ENCODE measurements around the gene TCP11L2. TPM values are rescaled to one million over a fixed set of nuclear protein-coding genes. Genes with fewer than 3 reads are reported as not detected.

Gene TCP11L2
- total RNA-seq, 2 experiments from 2014 or later = 20.9 to 21.0 TPM

DNA sequence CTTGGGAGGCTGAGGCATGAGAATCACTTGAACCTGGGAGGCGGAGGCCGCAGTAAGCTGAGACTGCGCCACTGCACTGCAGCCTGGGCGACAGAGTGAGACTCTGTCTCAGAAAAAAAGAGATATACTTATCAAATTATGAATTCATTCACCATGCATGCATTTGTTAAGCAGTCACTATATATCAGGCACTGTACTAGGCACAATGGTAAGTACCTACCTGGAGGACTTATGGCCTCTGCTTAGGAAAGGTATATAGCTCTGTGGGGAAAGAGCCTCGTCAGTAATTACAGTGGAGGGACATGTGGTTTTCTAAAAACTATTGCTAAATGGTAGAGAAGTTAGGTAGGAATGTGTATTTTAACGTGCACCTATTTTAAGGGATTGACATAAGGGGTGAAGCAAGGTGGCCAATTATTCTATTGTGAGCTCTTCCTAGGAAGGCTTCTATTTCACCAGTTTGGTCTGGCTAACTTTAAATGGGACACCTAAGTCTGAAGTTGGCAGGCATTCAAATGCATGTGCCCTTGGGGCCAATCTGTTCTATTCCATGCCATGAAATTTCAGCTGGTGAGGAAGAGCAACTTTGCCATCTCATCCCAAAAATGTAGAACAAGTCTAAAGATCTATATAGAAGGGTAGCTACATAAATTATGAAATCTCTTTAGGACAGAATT is 15.0 kb downstream of the TCP11L2 start:
- ChIA-PET POLR2A (no interaction called here), CTCF (interaction anchor here (0.7 kb wide), 1 partner anchor 11 kb away, joined by 3 read pairs; no protein-coding TSS in a partner anchor)
- Mint-ChIP-seq H3K4me1 (no peaks in the 10 kb centered on the region), H3K9me3 (no peaks in the 10 kb centered on the region), H3K4me3 (no peak overlapping the region), H3K27ac (no peak overlapping the region), H3K36me3 (ENCODE audit: low read depth) (peaks cover 27% of the 10 kb centered on the region), H3K27me3 (no peaks in the 10 kb centered on the region)
- no peak for DNase-seq

DNA sequence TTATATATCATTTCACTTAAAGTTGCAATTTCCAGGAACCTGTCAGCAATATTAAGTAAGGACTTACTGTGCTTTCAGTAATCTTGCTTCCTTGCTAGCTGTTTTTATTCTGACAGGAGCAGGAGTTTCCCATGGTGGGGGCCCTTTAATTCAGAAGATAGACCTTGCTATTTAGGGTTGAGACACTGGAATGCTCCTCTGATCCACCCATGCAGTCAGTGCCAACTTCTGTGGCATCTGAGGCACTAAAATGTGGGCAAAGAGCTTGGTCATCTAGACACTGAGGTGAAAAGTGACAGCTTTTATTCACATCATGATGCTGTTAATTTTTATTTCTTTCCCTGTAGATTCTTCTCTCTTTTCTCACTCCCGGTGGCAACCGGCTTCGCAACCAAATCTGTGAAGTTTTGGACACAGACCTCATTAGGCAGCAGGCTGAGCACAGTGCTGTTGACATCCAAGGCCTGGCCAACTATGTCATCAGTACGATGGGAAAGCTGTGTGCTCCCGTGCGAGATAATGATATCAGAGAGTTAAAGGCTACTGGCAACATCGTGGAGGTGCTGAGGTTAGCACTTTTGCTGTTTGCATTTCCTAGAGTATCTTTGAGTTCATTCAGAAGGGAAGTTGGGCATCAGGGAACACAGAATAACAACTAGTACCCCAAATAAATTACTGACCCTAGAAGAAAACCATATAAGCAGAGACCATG is 18.8 kb downstream of the TCP11L2 start:
- Mint-ChIP-seq H3K4me3 (no peak overlapping the region), H3K9me3 (no peaks in the 10 kb centered on the region), H3K27me3 (no peaks in the 10 kb centered on the region), H3K36me3 (ENCODE audit: low read depth) (peaks cover 35% of the 10 kb centered on the region), H3K27ac (no peak overlapping the region), H3K4me1 (no peaks in the 10 kb centered on the region)
- POLR2A ChIA-PET = no interaction called here
- CTCF ChIA-PET = no interaction called here
- no peak for DNase-seq

DNA sequence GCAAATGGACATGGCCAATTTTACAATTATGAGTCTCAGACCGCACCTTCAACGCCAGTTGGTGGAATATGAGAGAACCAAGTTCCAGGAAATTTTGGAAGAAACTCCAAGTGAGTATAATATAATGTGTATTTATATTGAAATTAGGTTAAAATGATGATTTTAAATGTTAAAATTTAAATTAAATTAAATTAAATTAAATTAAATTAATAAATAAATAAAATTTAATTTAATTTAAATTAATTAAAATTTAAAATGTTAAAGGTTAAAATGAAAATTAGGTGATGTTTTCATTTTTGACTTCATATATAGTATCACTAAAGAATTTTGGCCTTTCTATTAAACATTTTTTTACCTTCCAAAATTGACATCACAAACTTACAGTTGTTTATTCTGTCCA is 21.0 kb downstream of the TCP11L2 start:
- DNase-seq = no peak
- Mint-ChIP-seq H3K27ac (no peak overlapping the region), H3K4me1 (no peaks in the 10 kb centered on the region), H3K27me3 (no peaks in the 10 kb centered on the region), H3K4me3 (no peak overlapping the region), H3K9me3 (no peaks in the 10 kb centered on the region), H3K36me3 (ENCODE audit: low read depth) (peaks cover 32% of the 10 kb centered on the region)
- ChIA-PET POLR2A (interaction anchor here (0.5 kb wide), 1 partner anchor 9 kb away, joined by 3 read pairs; no protein-coding TSS in a partner anchor), CTCF (no interaction called here)

DNA sequence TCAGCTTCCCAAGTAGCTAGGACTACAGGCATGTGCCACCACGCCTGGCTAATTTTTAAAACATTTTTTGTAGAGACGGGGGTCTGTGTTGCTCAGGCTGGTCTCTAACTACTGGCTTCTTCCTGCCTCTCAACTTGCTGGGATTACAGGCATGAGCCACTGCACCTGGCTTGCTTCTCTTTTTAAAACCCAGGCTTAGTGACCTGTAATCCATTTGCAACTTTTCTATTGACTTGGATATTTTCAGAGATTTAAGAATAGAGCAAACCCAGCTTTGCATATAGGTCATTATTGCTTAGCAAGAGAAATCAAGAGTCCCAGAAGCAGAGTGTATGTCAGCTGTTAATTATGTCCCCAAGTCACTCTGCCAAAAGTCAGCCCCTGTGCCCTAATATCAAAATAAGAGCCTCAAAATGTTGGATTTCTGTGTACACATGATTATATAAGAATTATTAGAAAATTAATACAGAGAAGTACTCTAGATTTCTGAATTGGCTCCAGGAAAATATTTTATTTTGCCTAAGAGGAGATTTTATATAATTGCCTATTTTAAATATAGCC is 24.9 kb downstream of the TCP11L2 start:
- H3K27me3 Mint-ChIP-seq = no peaks in the 10 kb centered on the region
- POLR2A ChIA-PET = no interaction called here

DNA sequence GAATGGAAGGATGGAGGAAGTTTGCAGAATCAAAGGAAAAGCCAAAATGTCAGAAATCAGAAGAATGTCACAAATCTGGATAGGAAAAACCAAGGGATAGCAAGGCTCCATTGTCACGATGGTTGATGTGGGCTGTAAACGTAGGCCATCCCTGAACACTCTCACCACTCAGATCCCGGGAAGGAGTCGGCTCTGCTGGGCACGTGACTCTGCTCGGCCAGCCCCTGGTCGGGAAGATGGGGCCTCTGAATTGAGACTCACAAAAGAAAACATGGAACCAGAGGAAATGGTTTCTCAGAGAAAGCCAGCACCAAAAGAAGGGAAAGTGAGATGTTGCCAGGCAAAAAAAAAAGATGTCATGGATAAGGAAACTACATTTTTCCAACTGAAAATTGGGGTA is 26.2 kb downstream of the TCP11L2 start:
- no peak overlapping the region for H3K27ac Mint-ChIP-seq
- no peaks in the 10 kb centered on the region for H3K9me3 Mint-ChIP-seq
- POLR2A ChIA-PET = no interaction called here
- H3K36me3 Mint-ChIP-seq (ENCODE audit: low read depth) = peaks cover 13% of the 10 kb centered on the region
- no peaks in the 10 kb centered on the region for H3K4me1 Mint-ChIP-seq
- no peak overlapping the region for H3K4me3 Mint-ChIP-seq
- H3K27me3 Mint-ChIP-seq = no peaks in the 10 kb centered on the region
- CTCF ChIA-PET = no interaction called here
- DNase-seq = no peak

More for the DNA sequence above, 24.9 kb downstream of the TCP11L2 start:
- Mint-ChIP-seq H3K4me3 (no peak overlapping the region), H3K4me1 (no peaks in the 10 kb centered on the region), H3K27ac (no peak overlapping the region), H3K36me3 (ENCODE audit: low read depth) (peaks cover 17% of the 10 kb centered on the region), H3K9me3 (no peaks in the 10 kb centered on the region)
- CTCF ChIA-PET = no interaction called here
- DNase-seq = no peak

DNA sequence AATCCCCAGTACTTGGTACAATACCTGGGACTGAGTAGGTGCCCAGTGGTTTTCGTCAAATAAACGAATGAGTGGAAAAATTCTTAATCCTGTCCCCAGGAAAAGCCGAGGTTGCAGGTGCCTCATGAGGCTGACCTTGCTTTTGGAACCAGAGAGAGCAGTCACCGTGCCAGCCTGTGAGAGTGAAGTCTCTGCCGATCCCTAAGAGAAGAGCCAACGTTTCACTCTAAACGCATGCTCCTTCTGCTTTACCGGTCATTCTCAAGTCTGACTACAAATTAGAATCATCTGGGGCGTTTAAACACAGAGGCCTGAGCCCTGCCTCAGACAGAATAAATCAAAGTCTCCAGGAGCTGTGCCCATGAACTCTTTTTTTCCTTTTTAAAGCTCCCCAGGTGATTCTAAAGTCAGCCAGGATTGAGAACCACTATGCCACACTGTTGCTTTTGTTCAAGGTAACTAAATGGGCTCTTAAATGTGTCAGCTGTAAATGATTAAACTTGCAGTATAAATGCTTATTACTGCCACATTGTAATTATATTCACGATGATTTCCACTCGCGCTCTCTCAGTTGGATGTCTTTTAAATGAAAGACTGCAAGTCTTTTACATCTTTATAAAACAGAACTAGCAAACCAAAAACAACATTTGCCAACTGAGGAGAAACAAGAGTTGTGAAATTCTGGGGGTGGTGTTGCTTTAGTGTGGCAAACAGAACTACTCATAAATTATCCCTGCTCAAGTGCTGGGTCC is 26.9 kb downstream of the TCP11L2 start:
- H3K36me3 Mint-ChIP-seq (ENCODE audit: low read depth) = peaks cover 6% of the 10 kb centered on the region
- ChIA-PET POLR2A (no interaction called here), CTCF (no interaction called here)

DNA sequence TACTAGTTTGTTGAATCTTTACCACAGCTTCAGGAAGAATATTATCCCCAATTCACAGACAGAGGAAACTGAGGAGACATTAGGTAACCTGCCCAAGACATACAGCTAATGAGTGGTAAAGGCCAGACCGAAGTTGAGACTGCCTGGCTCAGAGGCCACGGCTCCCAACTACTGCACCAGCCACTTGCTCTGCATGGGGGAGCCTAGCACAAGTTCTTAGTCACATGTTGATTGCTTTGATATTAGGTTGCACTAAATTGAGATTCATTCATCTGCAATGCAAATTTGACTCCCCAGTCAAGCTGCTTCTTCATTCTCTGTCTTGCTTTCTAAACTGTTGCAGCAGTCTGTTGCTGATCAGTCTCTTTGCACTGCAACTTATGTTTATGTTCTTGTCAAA is 29.1 kb downstream of the TCP11L2 start:
- Mint-ChIP-seq H3K36me3 (ENCODE audit: low read depth) (peaks cover 3% of the 10 kb centered on the region), H3K4me1 (no peaks in the 10 kb centered on the region), H3K27me3 (no peaks in the 10 kb centered on the region), H3K4me3 (no peak overlapping the region), H3K9me3 (no peaks in the 10 kb centered on the region), H3K27ac (no peak overlapping the region)
- CTCF ChIA-PET = interaction anchor here (1.3 kb wide), 1 partner anchor 26 kb away, joined by 3 read pairs; the partner anchor contains the start of gene POLR3B
- DNase-seq = no peak
- POLR2A ChIA-PET = no interaction called here

More for the DNA sequence above, 26.9 kb downstream of the TCP11L2 start:
- Mint-ChIP-seq H3K27me3 (no peaks in the 10 kb centered on the region), H3K4me3 (no peak overlapping the region), H3K9me3 (no peaks in the 10 kb centered on the region), H3K4me1 (no peaks in the 10 kb centered on the region), H3K27ac (no peak overlapping the region)
- DNase-seq = no peak

DNA sequence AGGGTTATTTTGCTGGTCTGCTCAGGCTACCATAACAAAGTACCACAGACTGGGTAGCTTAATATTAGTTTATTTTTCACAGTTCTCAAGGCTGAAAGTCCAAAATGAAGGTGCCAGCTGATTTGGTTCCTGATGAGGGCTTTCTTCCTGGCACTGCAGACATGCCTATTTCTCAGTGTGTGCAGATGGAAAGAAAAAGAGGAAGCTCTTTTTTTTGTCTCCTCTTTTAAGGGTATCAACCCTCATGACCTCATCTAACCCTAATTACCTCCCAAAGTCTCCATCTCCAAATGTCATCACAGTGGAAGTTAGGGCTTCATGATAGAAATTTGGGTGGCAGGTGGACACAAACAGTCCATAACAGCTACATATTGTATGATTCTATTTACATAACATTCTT is 30.0 kb downstream of the TCP11L2 start:
- no peak for DNase-seq
- H3K36me3 Mint-ChIP-seq (ENCODE audit: low read depth) = peaks cover 8% of the 10 kb centered on the region
- H3K4me3 Mint-ChIP-seq = no peak overlapping the region
- POLR2A ChIA-PET = no interaction called here
- H3K27ac Mint-ChIP-seq = no peak overlapping the region
- H3K4me1 Mint-ChIP-seq = no peaks in the 10 kb centered on the region
- no peaks in the 10 kb centered on the region for H3K9me3 Mint-ChIP-seq
- no peaks in the 10 kb centered on the region for H3K27me3 Mint-ChIP-seq
- CTCF ChIA-PET = interaction anchor here (1.0 kb wide), 1 partner anchor 32 kb away, joined by 3 read pairs; no protein-coding TSS in a partner anchor

DNA sequence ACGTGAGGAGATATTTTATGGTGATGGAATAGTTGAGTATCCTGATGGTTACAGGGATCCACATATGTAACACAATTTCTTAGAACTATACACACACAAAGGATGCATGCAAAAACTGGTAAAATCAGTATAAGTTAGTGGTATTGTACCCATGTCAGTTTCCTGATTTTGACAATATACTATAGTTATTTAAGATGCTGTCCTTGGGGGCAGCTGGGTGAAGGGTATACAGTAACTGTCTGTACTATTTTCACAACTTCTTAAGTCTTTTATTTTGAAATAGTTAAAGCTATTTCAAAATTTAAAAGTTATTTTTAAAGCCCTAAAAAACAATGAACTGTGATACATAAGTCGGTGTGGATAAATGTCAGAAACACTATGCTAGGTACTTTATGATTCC is 30.5 kb downstream of the TCP11L2 start:
- Mint-ChIP-seq H3K4me1 (no peaks in the 10 kb centered on the region), H3K27me3 (no peaks in the 10 kb centered on the region), H3K36me3 (ENCODE audit: low read depth) (peaks cover 8% of the 10 kb centered on the region), H3K9me3 (no peaks in the 10 kb centered on the region), H3K27ac (no peak overlapping the region), H3K4me3 (no peak overlapping the region)
- CTCF ChIA-PET = interaction anchor here (1.0 kb wide), 1 partner anchor 32 kb away, joined by 3 read pairs; no protein-coding TSS in a partner anchor
- POLR2A ChIA-PET = no interaction called here
- DNase-seq = no peak

DNA sequence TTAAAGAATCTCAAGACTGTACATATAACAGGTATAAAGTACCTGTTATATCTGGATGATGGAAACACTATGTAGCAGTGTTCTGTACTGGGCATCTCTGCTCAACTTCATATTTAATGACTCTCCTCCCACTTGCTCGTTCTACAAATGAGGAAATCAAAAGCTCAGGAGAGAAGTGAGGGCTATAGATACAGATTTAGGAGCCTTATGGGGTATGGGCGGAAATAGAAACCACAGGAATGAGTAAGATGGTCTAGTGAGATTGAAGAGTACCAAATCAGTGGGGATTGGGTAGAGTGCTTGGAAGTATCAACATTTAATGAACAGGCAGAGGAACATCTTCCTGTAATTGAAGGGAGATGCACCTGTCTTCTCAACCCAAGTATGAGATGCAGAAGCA is 31.2 kb downstream of the TCP11L2 start:
- CTCF ChIA-PET = no interaction called here
- POLR2A ChIA-PET = no interaction called here
- H3K36me3 Mint-ChIP-seq (ENCODE audit: low read depth) = peaks cover 8% of the 10 kb centered on the region
- no peaks in the 10 kb centered on the region for H3K4me1 Mint-ChIP-seq
- DNase-seq = no peak
- no peaks in the 10 kb centered on the region for H3K27me3 Mint-ChIP-seq
- H3K4me3 Mint-ChIP-seq = no peak overlapping the region
- H3K9me3 Mint-ChIP-seq = no peaks in the 10 kb centered on the region
- no peak overlapping the region for H3K27ac Mint-ChIP-seq

DNA sequence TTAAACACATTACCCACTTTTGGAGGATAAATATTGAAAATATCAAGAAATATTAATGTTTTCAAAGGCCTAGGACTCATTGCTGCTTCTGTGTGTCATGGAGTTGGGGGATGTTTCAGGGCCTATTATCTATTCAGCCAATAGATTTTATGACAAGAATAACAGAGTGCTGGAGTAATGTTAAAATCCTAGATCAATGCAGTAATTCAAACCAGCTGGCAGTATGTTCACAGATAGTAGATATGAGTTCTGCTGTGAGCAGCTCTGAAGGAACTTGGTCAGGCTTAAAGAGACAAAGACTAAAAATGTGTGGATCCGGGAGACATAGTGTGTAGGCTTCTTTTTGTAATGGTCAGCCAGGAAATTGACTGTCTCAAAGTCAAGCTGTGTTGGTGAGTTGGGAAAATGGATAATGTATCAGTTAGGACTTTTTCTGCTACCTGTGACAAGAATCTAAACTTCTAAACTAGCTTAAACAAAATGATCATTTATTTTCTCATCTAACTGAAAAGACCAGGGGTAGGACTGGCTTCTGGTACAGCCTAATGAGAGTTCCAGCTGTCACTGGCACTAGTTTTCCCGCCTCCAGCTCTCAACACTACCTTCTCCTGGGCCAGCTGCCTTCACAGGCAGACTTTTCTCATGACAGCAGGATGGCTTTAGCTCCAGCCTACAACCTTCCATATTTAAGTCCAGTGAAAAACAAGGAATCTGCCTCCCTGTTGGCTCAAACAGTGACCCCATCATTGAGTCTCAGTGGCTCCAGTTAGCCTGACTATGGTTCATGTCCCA is 38.7 kb downstream of the TCP11L2 start:
- no peaks in the 10 kb centered on the region for H3K4me1 Mint-ChIP-seq
- no peaks in the 10 kb centered on the region for H3K9me3 Mint-ChIP-seq
- no peak for DNase-seq
- no peaks in the 10 kb centered on the region for H3K27me3 Mint-ChIP-seq
- no peak overlapping the region for H3K27ac Mint-ChIP-seq
- H3K36me3 Mint-ChIP-seq (ENCODE audit: low read depth) = peaks cover 11% of the 10 kb centered on the region
- no peak overlapping the region for H3K4me3 Mint-ChIP-seq
- POLR2A ChIA-PET = no interaction called here
- CTCF ChIA-PET = interaction anchor here (0.6 to 1.3 kb wide), 3 partner anchors 16 to 40 kb away, joined by 3 to 7 read pairs (median 3); partner anchors contain the start of gene POLR3B

DNA sequence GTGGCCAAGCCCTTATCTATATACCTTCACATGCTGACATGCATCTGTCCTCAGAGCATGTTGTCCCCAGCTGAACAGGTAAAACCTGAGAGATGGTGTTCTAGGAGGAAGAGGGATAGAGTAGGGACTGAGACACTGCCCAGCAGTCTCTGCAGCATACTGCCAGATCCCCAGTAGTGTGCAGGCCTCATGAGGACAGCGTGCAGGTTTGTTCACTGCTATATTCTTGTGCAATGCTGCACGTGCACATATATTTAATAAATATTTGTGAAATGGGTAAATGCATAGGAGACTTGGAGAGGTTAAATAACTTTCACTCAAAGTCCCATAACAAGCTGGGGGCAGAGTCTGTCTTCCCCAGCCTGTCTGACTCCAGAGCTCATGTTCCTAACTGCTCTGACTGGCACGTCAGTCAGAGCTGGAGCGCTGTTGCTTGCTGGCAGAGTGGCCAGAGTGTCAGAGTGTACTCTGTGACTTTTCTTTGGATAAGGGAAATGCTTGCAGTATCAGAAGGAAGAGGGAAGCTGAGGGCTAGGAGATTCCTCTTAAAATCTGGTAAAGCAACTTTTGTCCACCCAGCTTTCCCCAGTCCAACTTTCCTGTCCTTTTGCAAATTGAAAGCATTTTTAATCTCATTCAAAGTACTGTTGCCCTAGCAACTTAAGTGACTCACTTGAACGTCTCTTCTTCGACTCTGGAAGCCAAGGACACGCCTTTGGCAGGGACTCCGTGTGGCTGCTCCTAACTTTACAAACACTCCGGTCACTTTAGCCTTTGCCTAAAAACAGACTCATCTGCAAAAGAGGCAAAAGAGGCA is 40.1 kb downstream of the TCP11L2 start:
- DNase-seq = no peak
- Mint-ChIP-seq H3K4me3 (no peak overlapping the region), H3K9me3 (no peaks in the 10 kb centered on the region), H3K27me3 (no peaks in the 10 kb centered on the region), H3K4me1 (no peaks in the 10 kb centered on the region), H3K36me3 (ENCODE audit: low read depth) (peaks cover 9% of the 10 kb centered on the region), H3K27ac (no peak overlapping the region)
- CTCF ChIA-PET = interaction anchor here (0.5 to 0.7 kb wide), 2 partner anchors 15 to 619 kb away, joined by 3 read pairs; partner anchors contain the start of gene POLR3B
- POLR2A ChIA-PET = no interaction called here

Data from activated CD4-positive, alpha-beta T cell treated with anti-CD3 and anti-CD28 coated beads, Interleukin-2, amount 10 ng/mL, durations not matched to agents 7 days and 5 days (primary cell).